Neuronal stem cell (in vitro differentiated cells): ENCODE measurements around the gene CLEC16A.

Source experiments
- DNase-seq: peaks from one replicate; pipeline ENCODE4 v3.0.0-alpha.2; 2013; ENCODE audit warnings: low spot score
- H2AFZ ChIP-seq: one replicate; pipeline ENCODE4 v1.6.1; 2013; ENCODE audit warnings: mild to moderate bottlenecking, low read length, inconsistent platforms
- H2AK5ac ChIP-seq: 2 replicates; pipeline ENCODE4 v1.6.1; 2013; ENCODE audit warnings: low read depth, mild to moderate bottlenecking, inconsistent platforms, low read length, moderate library complexity, mixed read lengths
- H2BK120ac ChIP-seq: 2 replicates; pipeline ENCODE4 v1.6.1; 2013; ENCODE audit warnings: low read depth, mild to moderate bottlenecking, inconsistent platforms, low read length, moderate library complexity, mixed read lengths
- H2BK12ac ChIP-seq: one replicate; pipeline ENCODE4 v1.6.1; 2013; ENCODE audit warnings: low read length, inconsistent platforms
- H2BK15ac ChIP-seq: 2 replicates; pipeline ENCODE4 v1.6.1; 2013; ENCODE audit warnings: mild to moderate bottlenecking, low read length, inconsistent platforms, mixed read lengths
- H2BK5ac ChIP-seq: one replicate; pipeline ENCODE4 v1.6.1; 2013; ENCODE audit warnings: inconsistent platforms, mild to moderate bottlenecking, low read length, moderate library complexity
- H3K14ac ChIP-seq: one replicate; pipeline ENCODE4 v1.6.1; 2013; ENCODE audit warnings: low read length, inconsistent platforms
- H3K18ac ChIP-seq: 2 replicates; pipeline ENCODE4 v1.6.1; 2013; ENCODE audit warnings: low read length, inconsistent platforms
- H3K23ac ChIP-seq: 2 replicates; pipeline ENCODE4 v1.6.1; 2013; ENCODE audit warnings: low read depth, mild to moderate bottlenecking, mixed read lengths, low read length, inconsistent platforms; ENCODE audit not compliant: poor library complexity
- H3K27ac ChIP-seq: replicated peaks from 3 replicates; pipeline ENCODE4 v1.5.1; 2013; ENCODE audit warnings: low read length, inconsistent platforms
- H3K27me3 ChIP-seq, 3 experiments: 2 replicates each; pipeline ENCODE4 v1.6.1; 2013; ENCODE audit warnings: low read length in 3 of 3, mild to moderate bottlenecking in 2 of 3, inconsistent platforms in 1 of 3, low read depth in 1 of 3, mixed read lengths in 1 of 3, moderate library complexity in 1 of 3; ENCODE audit not compliant: control insufficient read depth in 3 of 3, insufficient read depth in 3 of 3
- H3K36me3 ChIP-seq, 2 donors: replicated peaks in 1 of 2; 2 replicates each; pipeline ENCODE4 v1.6.1; 2013; ENCODE audit warnings: low read length in 2 of 2; ENCODE audit not compliant: control insufficient read depth in 2 of 2, insufficient read depth in 2 of 2
- H3K4ac ChIP-seq: 2 replicates; pipeline ENCODE4 v1.6.1; 2013; ENCODE audit warnings: inconsistent platforms, mild to moderate bottlenecking, low read length, moderate library complexity
- H3K4me1 ChIP-seq, 2 donors: 1 replicate in 1 of 2; 2 replicates in 1 of 2; pipeline ENCODE4 v1.6.1; 2013; ENCODE audit warnings: low read length in 2 of 2, low read depth in 1 of 2; ENCODE audit not compliant: control insufficient read depth in 2 of 2, insufficient read depth in 1 of 2
- H3K4me2 ChIP-seq: one replicate; pipeline ENCODE4 v1.6.1; 2013; ENCODE audit warnings: mild to moderate bottlenecking, low read length, inconsistent platforms; ENCODE audit not compliant: insufficient read depth, poor library complexity, severe bottlenecking
- H3K4me3 ChIP-seq, 2 donors: 2 replicates each; pipeline ENCODE4 v1.5.1; 2013; ENCODE audit warnings: low read length in 2 of 2, mild to moderate bottlenecking in 2 of 2, inconsistent platforms in 1 of 2, moderate library complexity in 1 of 2
- H3K79me1 ChIP-seq: one replicate; pipeline ENCODE4 v1.6.1; 2013; ENCODE audit warnings: low read depth, mild to moderate bottlenecking, inconsistent platforms, low read length, moderate library complexity
- H3K9ac ChIP-seq: one replicate; pipeline ENCODE4 v1.6.1; 2013; ENCODE audit warnings: mild to moderate bottlenecking, low read depth, low read length, inconsistent platforms; ENCODE audit not compliant: poor library complexity
- H3K9me3 ChIP-seq, 2 donors: replicated peaks in 1 of 2; 2 replicates each; pipeline versions ENCODE3 to v1.6.1; 2013; ENCODE audit warnings: low read length in 2 of 2, mild to moderate bottlenecking in 2 of 2, inconsistent platforms in 1 of 2, low read depth in 1 of 2, mixed read lengths in 1 of 2, moderate library complexity in 1 of 2; ENCODE audit not compliant: control insufficient read depth in 2 of 2, insufficient read depth in 1 of 2
- H4K8ac ChIP-seq: one replicate; pipeline ENCODE4 v1.6.1; 2013; ENCODE audit warnings: low read depth, mild to moderate bottlenecking, inconsistent platforms, low read length, moderate library complexity
- H4K91ac ChIP-seq: one replicate; pipeline ENCODE4 v1.6.1; 2013; ENCODE audit warnings: low read length, low read depth, mild to moderate bottlenecking, inconsistent platforms; ENCODE audit not compliant: poor library complexity
- WGBS, 2 donors: extraction: QIAGEN DNeasy Blood & Tissue Kit; methylation state at CpG; one replicate each; pipeline ENCODE4 v1.1.7; 2013; ENCODE audit warnings: missing lambda C conversion rate in 2 of 2, mixed read lengths in 1 of 2; ENCODE audit not compliant: insufficient read length in 2 of 2, insufficient replicate concordance in 1 of 2; ENCODE audit errors: extremely low coverage in 2 of 2; 5-methylcytosine and 5-hydroxymethylcytosine counted together

CLEC16A gene

GRCh38 chr16:11074131-11074530 is 129.8 kb downstream of the CLEC16A start:
- Histone ChIP-seq H2AFZ (no peak overlapping the region), H3K4me3 (no peak overlapping the region), H3K18ac (no peak overlapping the region), H3K4me1 (peaks cover 0 to 5% of the 10 kb centered on the region in 2 donors), H3K9ac (no peak overlapping the region), H4K8ac (no peak overlapping the region), H3K36me3 (no peaks in the 10 kb centered on the region), H3K79me1 (no peaks in the 10 kb centered on the region), H2AK5ac (no peak overlapping the region), H2BK12ac (no peak overlapping the region), H3K14ac (no peak overlapping the region), H3K27ac (no peak overlapping the region), H2BK5ac (no peak overlapping the region), H3K4me2 (no peak overlapping the region), H3K9me3 (no peaks in the 10 kb centered on the region), H2BK15ac (no peak overlapping the region), H3K23ac (no peak overlapping the region), H3K4ac (no peak overlapping the region), H3K27me3 (no peaks in the 10 kb centered on the region), H2BK120ac (no peak overlapping the region), H4K91ac (no peak overlapping the region)
- DNase-seq, result no peak

DNA sequence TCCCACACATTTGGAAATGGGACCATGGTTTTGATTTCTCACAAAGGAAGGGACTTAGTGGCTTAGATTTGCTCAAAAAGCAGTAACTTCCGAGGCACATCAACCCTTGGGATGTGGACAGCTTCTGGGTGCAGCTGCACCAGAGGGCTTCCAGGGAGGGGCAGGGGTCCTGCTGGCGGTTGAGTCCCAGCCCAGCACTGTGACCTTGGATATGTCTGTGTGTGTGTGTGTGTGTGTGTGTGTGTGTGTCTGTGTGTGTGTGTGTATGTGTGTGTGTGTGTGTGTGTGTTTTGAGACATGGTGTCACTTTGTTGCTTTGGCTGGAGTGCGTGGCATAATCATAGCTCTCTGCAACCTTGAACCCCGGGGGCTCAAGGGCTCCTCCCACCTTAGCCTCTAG is 130.8 kb downstream of the CLEC16A start:
- H3K23ac ChIP-seq, result no peak overlapping the region
- no peak overlapping the region for H3K4ac ChIP-seq
- no peak for DNase-seq
- no peak overlapping the region for H2BK120ac ChIP-seq
- no peaks in the 10 kb centered on the region for H3K79me1 ChIP-seq
- no peak overlapping the region for H4K91ac ChIP-seq
- no peaks in the 10 kb centered on the region for H3K9me3 ChIP-seq
- no peaks in the 10 kb centered on the region for H3K36me3 ChIP-seq
- no peak overlapping the region for H2AK5ac ChIP-seq
- no peak overlapping the region for H3K4me2 ChIP-seq
- no peaks in the 10 kb centered on the region for H3K27me3 ChIP-seq
- no peak overlapping the region for H2BK15ac ChIP-seq
- WGBS, 2 donors, result no CpG with 5 or more reads among the region's 4 CpGs
- no peak overlapping the region for H3K4me3 ChIP-seq
- H3K27ac ChIP-seq, result no peak overlapping the region
- no peak overlapping the region for H3K14ac ChIP-seq
- no peak overlapping the region for H2BK5ac ChIP-seq
- no peak overlapping the region for H3K9ac ChIP-seq
- peaks cover 0 to 5% of the 10 kb centered on the region in 2 donors for H3K4me1 ChIP-seq
- H2AFZ ChIP-seq, result no peak overlapping the region
- no peak overlapping the region for H4K8ac ChIP-seq
- no peak overlapping the region for H3K18ac ChIP-seq
- H2BK12ac ChIP-seq, result no peak overlapping the region

- no CpG with 5 or more reads among the region's 13 CpGs for WGBS, 2 donors
- H3K27me3 ChIP-seq, result no peaks in the 10 kb centered on the region
These were observed 132.1 kb downstream of the CLEC16A start for GRCh38 chr16:11076259-11077018.

GRCh38 chr16:11078812-11079459 is 134.6 kb downstream of the CLEC16A start:
- no peak overlapping the region for H2BK120ac ChIP-seq
- no peak overlapping the region for H2AK5ac ChIP-seq
- no peak overlapping the region for H3K23ac ChIP-seq
- no peak overlapping the region for H3K27ac ChIP-seq
- no peak overlapping the region for H2BK5ac ChIP-seq
- no peak overlapping the region for H3K4me2 ChIP-seq
- no peak overlapping the region for H2BK15ac ChIP-seq
- H2AFZ ChIP-seq, result no peak overlapping the region
- H2BK12ac ChIP-seq, result no peak overlapping the region
- H3K27me3 ChIP-seq, result no peaks in the 10 kb centered on the region
- H3K79me1 ChIP-seq, result no peaks in the 10 kb centered on the region
- H3K4me3 ChIP-seq, result no peak overlapping the region
- H3K18ac ChIP-seq, result no peak overlapping the region
- peak overlapping the region; percentile 42 for H3K14ac ChIP-seq
- no peak overlapping the region for H3K4ac ChIP-seq
- no peaks in the 10 kb centered on the region for H3K9me3 ChIP-seq
- WGBS, 2 donors, result no CpG with 5 or more reads among the region's 5 CpGs
- no peak for DNase-seq
- H3K36me3 ChIP-seq, result no peaks in the 10 kb centered on the region
- no peak overlapping the region for H3K9ac ChIP-seq
- H3K4me1 ChIP-seq, result peaks cover 0 to 8% of the 10 kb centered on the region in 2 donors
- no peak overlapping the region for H4K91ac ChIP-seq
- H4K8ac ChIP-seq, result no peak overlapping the region

More at GRCh38 chr16:11076259-11077018, 132.1 kb downstream of the CLEC16A start:
- H3K14ac ChIP-seq, result no peak overlapping the region
- no peak overlapping the region for H4K8ac ChIP-seq
- H2BK12ac ChIP-seq, result no peak overlapping the region
- no peak for DNase-seq
- H2BK15ac ChIP-seq, result no peak overlapping the region
- no peak overlapping the region for H3K4me3 ChIP-seq
- no peak overlapping the region for H2BK5ac ChIP-seq
- peaks cover 0 to 8% of the 10 kb centered on the region in 2 donors for H3K4me1 ChIP-seq
- no peak overlapping the region for H3K4ac ChIP-seq
- H2AK5ac ChIP-seq, result no peak overlapping the region
- H3K27ac ChIP-seq, result no peak overlapping the region
- H2AFZ ChIP-seq, result no peak overlapping the region
- H3K79me1 ChIP-seq, result no peaks in the 10 kb centered on the region
- H4K91ac ChIP-seq, result no peak overlapping the region
- H3K23ac ChIP-seq, result no peak overlapping the region
- no peak overlapping the region for H2BK120ac ChIP-seq
- no peak overlapping the region for H3K9ac ChIP-seq
- no peaks in the 10 kb centered on the region for H3K36me3 ChIP-seq
- H3K4me2 ChIP-seq, result no peak overlapping the region
- peak overlapping the region; percentile 20 for H3K18ac ChIP-seq
- no peaks in the 10 kb centered on the region for H3K9me3 ChIP-seq
